Measurements from ENCODE around the gene CDKAL1.

Gene CDKAL1

GRCh38 chr6:21198032-21198640 is 663.9 kb downstream of the CDKAL1 start:
- no peak for DNase-seq

GRCh38 chr6:21199262-21199661 is 665.0 kb downstream of the CDKAL1 start:
- DNase-seq: no peak

DNA sequence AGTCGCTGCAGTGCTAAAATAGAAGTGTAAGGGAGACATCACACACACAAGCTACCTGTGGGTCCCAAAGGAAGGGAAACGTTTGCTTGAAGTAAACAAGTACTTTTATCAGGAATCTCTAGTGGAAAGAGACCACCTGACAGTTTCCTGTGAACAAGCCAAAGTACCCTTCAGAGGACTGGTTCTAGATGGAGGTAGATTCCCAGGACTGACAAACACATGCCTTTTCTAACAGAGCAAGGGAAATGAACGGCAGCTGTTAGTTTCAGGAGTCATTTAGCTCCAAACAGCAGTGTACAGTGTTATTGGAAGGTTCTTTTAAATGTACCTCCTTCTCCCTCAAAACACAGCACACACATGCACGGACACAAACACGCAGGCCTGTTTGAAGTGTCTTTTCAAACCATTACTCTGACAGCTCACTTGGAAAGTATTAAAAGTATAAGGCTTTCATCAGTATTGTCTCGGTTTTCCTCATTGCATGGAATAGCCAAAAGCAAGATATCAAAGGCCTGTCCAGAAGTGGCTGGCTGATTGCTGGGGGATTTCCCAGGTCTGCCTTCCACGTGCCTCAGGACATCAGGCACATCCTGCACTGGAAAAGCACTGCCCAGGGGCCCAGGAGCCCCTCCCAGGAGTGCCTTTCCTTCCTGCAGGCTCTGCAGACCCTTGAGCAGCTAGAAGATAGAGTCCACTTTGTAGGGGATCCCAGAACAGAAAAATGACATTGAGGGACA is 666.0 kb downstream of the CDKAL1 start:
- no peak for DNase-seq

GRCh38 chr6:21201187-21201586 is 666.9 kb downstream of the CDKAL1 start:
- no peak for DNase-seq

DNA sequence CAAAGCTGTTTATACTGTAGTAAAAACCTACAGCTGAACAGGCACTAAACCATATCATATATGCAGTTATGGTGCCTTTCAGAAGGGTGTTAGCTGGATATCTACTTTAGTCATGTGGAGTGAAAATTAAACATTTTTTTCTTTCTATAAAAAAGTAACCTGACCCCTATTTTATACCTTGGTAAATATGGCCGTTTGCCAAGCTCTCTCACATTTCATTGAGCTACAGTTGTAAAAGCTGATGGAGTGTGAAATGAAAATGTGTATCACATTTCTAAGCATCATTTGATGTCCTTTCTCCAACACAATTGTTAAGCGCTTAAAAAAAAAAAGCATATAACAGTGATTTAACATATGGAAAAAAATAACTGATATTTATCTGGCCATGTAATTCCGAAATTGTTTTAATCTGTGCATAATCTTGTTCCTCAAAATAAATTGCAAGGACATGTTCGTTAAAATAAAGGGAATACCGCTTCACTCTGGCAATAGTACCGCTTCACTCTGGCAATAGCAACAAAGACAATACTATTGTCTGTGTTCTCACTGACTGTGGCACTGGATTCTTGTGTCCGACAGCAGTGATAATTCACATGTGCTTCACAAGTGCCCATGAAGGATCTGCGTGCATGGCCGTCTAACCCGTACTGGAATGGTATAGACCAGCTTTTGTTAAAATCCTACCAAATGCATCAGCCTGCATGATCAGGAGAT is 667.5 kb downstream of the CDKAL1 start:
- DNase-seq: no peak

GRCh38 chr6:21202521-21202920 is 668.3 kb downstream of the CDKAL1 start:
- no peak for DNase-seq

DNA sequence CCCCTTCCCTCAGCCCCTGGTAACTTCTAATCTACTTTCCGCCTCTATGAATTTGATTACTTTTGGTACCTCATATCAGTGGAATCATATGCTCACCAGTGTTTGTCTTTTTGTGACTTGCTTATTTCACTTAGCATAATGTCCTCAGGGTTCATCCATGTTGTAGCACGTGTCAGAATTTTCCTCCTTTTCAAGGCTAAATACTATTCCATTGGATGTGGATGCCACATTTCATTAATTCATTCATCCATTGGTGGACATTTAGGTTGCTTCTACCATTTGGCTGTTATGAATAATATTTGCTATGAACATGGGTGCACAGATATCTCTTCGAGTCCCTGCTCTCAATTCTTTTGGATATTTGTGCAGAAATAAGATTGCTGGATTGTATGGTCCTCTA is 670.7 kb downstream of the CDKAL1 start:
- DNase-seq: no peak

- DNase-seq: no peak
Measured at GRCh38 chr6:21208081-21208795, 674.0 kb downstream of the CDKAL1 start.

GRCh38 chr6:21208796-21209186 is 674.5 kb downstream of the CDKAL1 start:
- no peak for DNase-seq

- DNase-seq: no peak
Measured at GRCh38 chr6:21213492-21213891, 679.2 kb downstream of the CDKAL1 start.

GRCh38 chr6:21214738-21215448 is 680.6 kb downstream of the CDKAL1 start:
- DNase-seq: no peak

DNA sequence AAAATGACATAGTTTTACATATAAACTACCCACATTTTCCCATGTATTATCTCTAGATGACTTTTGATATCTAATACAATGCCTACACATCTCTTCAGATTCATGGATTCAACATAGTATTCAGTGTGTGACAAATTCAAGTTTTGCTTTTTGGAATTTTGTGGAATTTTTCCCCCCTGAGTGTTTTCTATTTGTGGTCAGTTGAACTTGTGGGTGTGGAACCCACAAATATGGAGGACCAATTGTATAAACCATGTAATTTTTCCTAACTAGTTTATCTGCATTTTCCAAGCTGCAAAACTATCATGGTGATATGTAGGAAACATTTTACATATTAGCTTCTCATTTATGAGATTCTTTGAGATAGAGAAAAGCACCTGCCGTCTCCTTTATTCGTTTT is 685.0 kb downstream of the CDKAL1 start:
- DNase-seq: no peak

DNA sequence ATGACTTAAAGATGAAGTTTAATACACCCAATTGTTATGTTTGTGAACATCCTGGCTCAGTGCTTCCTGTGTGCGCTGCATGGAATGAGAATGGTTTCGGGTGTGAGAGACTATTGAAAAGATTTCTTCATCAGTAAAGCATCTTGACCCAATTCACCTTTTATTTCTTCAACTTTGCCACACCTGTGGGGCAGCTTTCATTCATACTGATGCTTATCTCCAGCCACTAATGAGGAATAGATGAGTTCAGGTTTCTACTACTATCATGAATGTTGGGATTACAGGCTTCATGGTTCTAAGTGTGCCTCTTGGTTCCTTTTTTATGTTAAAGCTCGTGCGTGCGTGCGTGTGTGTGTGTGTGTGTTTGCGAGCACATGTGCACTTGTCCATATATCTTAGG is 685.6 kb downstream of the CDKAL1 start:
- DNase-seq: no peak

DNA sequence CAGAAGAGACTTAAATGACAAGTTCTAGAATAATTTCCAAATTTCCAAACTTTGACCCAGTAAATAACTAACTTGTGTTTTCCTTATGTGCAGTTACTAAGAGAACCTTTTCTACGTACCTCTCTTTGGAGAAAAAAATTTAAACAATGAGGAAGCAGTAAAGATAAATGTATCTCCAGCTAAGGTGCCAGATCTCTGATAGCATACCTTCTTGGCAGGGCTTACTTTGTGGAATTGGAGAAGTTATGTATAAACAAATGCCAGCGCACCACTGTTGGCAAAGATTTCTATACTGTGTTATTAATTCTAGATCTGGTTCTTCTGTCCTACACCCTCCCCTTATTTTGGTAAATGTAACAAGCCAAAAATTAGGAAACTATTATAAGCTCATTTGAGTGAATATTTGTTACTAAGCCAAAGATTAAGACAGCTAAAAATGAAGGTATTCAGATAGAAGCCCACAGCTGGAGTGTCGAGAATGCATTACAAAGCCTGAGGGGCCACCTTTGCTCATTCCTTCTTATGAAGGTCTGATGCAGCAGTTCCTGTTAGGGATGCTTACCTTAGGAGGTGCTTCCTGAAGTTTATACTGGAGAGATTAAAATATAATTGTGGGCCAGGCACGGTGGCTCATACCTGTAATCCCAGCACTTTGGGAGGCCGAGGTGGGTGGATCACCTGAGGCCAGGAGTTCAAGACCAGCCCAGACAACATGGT is 686.2 kb downstream of the CDKAL1 start:
- DNase-seq: no peak

DNA sequence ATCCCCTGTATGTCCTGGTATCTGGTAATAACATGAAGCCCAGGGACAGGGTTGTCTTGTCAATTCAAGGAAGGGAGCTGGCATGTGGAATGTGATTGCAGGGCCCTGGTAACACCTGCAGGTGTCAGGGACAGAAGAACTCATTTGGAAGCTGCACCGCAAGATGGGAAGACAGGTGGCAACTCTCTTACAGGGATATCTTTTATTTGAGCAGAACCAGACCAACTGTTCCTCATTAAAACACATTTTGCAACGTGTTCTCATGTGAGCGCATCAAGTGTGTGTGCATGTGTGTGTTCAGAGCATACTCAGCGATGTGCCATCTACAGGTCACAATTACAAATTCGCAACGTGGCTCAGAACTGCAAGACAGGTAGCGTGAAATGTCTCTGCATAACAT is 688.4 kb downstream of the CDKAL1 start:
- no peak for DNase-seq

DNA sequence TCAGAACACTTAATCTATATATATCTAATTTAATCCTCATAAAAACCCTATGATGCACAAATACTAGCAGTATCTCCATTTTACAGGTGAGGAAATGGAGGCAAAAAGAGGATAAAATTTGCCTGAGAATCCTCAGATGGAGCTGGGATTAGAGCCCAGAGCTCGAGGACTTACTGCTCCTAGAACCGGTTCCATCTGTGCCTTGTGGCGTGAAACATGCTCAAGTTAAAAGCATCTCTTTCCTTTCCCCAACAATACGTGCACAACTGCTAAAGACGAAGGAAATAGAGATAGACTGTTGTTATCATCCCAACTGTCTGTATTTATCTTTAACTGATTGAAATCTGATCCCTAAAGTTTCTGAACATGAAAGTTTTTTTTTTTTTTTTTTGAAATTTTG is 691.7 kb downstream of the CDKAL1 start:
- DNase-seq: no peak

DNA sequence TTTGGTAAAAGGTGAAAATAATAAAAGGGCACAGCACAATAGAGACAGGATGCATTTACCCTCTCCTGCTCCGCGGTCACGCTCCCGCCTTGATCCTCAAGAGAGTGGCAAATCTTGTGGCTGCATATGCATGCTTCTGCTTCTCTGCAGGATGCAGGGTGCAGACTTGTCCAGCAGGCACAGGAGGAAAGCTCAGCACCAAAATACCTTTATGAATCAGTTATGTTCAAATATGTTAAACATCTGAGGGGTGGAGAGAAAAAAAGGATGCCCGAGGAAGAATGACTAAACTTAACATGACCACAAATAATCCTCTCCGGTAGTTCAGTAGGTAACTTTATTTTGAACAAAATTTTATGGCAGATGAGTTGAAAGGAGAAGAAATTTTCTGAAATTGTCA is 693.2 kb downstream of the CDKAL1 start:
- DNase-seq: no peak

DNA sequence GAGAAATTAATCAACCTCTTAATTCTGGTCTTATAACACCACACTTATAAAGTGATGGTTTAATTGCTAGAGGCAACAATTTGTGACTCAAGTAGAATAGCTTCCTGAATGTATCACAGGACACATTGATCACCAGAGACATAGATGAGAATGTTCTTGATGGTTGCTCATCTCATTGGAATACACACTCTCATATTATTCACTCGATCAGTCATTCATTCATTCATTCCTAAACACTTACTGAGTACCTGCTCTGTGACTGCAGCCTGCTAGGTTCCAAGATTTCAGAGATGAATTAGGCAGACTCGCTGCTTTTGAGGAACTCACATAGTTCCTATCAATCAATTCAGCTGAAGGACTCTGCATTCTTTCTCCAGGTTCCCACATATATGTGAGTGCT is 694.2 kb downstream of the CDKAL1 start:
- no peak for DNase-seq

DNA sequence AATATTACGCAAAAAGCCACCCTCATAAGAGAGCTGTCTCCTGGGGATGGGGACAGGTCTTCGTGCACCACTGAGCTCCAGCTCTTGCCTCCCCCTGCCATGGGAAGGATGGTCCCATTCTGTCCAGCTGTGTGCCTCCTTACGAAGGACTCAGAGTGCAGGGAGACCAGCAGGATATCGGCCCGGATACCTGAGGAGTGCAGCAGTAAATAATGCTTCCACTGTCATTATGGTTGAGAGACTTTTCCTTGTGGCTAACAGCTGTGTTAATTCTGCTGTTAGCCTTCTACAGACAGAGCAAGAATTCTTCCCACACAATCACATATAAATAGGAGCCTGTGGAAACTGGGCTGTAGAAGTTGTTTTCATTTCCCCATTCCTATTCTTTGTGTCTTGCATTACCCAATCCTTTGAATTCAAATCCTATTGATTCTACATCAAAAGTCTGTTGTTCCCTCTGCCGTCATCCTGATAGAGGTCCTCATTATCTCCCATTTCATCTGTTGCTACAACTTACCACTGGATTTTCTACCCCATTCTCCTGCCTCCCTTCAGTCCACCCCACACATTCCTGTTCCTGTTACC is 694.7 kb downstream of the CDKAL1 start:
- DNase-seq: no peak

GRCh38 chr6:21230536-21230935 is 696.3 kb downstream of the CDKAL1 start:
- DNase-seq: no peak

DNA sequence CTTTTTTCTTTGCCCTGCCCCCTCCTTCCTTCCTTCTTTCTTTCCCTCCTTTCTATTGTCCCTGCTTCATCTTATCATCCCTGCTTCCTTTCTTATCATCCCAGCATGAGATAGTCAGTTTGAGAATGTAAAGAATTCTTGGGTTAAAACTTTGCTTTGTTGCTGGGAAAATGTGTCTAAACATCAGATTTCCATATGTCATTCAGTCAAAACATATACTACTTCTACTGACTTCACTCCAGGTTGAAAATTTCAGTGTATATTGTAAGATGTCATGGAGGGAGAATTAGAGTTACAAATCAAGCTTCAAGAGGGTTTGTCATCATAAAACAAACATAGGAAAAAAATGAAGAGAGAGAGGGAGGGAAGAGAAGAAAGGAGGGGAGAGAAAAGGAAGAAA is 700.9 kb downstream of the CDKAL1 start:
- DNase-seq: no peak

DNA sequence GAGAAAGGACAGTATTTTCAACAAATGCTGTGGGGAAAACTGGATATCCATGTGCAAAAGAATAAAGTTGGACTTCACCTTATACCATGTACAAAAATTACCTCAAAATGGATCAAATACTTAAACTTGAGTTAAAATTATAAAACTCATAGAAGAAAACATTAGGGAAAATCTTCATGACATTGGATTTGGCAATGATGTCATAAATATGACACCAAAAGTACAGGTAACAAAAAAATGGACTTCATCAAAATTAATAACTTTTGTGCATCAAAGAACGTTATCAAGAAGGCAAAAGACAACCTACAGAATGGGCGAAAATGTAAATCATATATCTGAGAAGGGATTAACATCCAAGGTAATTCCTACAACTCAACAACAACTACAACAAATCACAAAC is 704.0 kb downstream of the CDKAL1 start:
- DNase-seq: no peak
